HG03097 (cell line): ENCODE results near the gene RAPGEF1.

Source experiments
- ATAC-seq: cut with Tn5 transposase; IDR thresholded peaks from one replicate; pipeline ENCODE4 v1.9.1; 2021; ENCODE audit not compliant: unreplicated experiment, low FRiP score

RAPGEF1 gene

DNA sequence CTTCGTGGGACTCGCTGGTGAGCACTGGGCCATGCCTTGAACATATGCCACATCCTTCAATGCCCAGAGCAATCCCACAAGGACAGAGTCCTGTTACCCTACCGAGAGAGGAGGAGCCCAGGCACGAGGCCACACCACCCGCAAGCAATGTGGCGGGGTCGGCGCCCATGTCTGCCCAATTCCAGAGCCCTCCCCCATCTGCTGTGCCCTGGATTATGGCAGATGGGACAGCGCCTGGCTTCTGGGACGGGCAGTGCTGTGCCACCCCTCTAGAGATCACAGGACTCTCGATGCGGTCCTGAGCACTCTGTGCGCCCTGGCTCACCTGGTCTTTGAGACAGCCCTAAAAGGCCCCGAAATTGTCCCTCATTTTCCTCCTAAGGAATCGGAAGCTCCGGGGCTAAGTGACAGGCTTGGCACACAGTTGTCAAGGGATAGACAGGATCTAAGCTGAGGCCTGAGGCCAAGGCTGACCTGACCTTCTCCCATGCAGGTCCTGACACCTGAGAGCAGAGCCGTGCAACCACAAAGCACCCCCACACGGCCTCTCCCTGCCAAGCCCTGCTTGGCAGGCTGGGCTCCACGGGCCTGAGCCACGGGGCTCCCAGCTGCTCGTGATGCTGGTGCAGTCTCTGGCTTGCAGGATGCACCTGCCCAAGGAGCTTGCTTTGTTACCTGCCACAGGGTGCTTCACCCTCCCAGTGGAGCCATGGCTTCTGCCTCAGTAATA lies 145.8 kb downstream of the RAPGEF1 start:
- ATAC-seq, result no peak

DNA sequence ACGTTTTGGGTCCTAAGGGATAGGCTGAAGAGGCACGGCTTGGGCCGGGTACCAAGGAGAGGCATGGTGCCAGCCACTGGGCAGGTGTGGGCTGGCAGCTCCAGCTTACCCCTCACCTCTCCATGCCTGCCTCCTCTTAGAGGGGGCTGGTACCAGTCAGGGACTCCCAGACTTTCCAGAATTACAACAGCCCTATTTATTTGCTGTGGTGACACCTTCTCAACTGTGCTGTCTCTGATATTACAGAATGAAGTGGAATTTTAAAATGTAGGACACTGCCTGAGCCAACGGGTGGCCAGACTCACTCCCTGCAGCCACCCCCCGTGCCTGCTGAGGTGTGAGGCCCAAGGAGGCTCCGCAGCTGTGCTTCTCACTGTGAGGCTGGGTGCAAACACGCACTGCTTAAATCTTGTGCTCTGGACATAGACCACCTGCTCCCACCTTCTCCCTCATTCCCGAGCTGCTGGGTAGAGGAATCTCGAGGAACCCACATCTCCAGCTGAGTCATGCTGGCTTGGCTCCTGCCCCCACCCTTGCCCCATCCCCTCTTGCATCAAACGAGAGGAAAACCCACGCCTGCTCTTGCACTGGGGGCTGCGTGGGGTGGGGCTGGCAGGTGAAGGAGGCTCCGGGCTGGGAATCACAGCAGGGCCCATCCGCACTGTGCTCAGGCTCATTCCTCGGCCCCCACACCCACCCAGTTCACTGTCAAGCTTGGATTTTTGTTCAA lies 146.6 kb downstream of the RAPGEF1 start:
- no peak for ATAC-seq

DNA sequence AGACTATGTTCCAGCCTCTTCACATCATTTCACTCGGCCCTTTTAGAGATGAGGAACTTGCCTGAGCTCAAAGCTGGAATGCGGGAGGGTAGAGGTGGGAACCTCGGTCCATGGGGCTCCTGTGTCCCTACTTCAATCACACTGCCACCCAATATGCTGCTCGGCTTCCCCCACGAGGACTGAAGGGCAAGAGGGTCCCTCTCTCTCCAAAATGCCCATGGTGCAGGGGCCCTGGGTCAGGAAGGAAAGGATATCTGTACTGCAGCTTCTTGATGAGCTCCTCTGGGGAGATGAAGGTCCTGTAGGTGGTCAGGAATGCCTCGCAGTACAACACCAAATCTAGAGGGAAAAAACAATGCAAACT lies 148.0 kb downstream of the RAPGEF1 start:
- no peak for ATAC-seq

DNA sequence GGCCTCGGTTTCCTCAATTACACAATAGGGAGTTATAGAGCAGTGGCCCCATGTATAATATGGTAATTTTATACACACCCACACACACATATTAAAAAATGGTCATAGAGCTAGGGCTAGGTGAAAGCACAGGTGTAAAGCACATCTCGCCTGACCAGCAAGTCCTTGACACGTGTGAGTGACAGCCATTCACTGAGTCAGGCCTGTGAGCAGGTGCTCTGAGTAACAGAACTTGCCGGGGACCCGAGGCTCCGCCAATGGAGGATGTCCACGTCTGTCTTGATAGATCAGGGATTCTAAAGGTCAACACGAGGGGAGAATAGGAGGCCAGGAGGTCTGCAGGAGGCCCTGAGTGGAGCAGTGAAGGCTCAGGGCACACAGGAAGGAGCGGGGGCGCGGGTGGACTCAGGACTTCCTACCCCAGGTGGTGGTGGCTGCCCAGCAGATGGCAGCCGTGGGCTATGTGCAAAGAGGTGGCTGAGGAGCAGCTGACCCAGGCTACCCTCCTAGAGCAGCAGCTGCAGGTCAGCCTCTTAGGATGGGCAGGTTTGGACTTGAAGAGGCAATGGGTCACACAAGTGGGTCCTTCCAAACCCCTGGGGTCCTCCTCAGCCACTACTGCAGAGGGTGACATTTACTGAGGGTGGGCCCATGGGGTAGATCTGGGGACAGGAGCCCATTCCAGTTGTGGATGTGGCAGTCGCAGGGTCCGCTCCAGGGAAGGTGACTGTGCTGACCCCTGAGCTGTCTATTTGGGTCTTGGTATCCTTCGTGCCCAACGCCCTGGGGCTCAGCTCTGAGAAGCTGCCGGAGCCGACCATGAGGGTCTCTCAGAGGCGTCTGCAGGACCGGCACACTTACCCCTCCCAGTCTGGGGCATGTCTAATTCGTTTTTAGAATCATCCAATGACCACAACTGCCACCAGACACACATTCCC lies 148.7 kb downstream of the RAPGEF1 start:
- no peak for ATAC-seq

DNA sequence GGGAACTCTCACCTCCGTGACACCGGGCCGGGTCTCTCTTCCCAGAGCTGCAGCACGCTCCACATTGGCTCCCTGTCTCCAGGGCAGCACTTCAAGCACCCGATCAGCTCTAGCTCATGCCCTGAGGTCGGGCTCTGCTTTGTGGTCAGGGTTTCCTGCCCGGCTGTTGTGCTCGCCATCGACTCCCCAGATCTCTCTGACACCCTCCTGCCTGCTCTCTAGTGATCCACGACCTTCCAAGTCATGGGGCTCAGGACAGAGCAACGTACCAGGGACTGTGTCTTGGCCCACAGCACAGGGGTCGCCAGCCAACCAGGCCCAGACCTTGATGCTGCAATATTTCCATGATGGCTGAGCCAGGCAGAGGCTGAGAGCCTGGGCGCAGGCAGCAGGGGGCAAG lies 149.4 kb downstream of the RAPGEF1 start:
- no peak for ATAC-seq

DNA sequence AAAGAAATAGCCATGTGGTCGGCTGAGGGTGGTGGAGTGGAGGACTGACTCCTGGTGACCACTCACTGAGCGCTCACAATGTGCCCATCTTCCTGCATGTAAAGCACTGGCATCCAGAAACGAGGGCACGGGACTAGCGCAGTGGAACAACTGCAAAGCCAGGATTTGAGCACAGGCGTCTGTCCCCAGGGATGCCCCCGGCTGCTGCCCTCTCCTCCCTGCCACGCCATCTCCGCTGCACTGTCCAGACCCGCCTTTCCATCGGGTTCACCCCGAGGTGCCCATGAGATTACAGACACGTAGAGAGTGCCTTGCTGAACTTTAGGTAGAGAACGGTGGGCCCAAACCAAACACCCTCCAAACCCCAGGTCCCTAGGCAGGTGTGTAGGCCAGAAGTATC lies 149.9 kb downstream of the RAPGEF1 start:
- ATAC-seq, result no peak

DNA sequence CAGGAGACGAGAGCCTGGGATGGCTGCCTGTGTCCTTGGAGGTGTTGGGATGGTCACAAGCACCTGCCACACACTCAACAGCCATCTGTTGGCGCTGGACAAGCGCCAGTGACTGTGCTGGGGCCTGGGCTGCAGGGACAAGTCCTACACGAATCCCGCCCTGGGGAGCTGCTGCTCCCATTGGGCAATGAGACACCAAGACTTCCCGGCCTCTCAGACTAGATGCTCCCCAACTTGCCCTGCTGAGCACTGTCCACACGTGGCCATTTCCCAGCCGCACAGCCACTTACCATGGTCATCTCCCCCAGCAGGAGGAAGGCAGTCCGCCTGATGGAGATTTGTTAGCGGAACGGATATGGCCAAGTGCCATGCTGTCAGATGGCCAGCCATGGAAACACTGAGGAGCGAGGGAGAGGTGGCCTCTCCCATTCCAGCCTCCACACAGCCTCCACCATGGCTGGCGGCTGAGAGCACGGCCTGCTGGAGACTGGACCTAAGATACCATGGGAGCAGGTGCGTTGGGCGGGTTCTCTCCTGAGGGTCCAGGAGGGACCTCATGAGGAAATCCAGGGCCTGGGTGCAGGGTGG lies 150.7 kb downstream of the RAPGEF1 start:
- ATAC-seq, result no peak

DNA sequence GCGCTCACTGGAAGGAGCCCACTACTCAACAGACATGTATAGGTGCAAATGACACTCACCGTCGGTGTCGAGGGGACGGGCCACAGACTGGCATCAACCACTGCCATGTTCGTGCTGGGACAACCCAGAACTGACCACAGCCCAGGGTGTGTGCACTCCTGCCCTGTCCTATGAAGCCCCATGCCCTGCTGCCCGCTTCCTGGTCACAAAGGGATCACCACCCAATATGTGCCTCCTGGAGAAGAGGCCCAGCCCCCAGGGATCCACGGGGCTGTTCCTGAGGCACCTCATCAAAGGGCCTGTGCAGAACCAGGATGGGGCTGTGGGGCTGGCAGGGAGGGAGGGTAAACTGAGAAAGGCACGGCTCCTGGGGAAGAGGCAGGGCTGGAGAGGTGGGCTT lies 151.5 kb downstream of the RAPGEF1 start:
- no peak for ATAC-seq

DNA sequence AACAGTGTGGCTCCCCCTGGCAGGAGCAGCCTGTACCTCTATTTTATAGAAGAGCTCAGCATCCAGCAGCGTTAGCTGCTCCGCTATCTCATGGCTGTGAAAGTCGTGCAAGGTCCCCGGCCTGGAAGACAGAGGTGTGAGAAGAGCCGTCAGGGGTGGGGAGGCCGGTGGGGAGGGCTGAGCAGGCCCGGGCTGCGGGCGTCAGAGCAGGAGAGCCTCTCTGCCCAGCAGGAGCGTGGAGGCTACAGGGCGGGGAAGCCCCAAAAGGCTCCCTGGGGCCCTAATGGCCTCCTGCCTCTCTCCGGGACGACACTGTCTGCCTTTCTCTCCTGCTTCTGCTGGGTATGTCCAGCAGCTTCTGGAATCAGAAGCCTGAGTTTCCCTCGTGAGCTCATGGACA lies 152.0 kb downstream of the RAPGEF1 start:
- no peak for ATAC-seq

DNA sequence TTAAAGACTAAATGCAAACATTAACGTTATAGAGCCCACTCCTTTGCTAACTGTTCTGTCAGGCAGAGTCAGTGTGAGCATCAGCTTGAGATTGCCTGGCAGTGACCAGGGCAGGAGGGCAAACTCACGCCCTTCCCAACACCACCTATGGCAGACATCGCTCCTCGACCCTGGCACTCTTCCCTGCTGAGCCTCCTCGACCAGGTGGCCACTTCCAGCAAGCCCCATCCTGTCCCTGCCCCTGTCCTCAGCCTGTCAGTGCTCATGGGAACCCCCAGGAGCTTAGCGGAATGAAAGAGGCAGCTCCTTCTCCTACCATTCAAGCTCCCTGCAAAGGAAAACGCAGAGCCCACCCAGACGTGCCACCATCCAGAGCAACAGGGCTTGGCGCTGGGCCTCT lies 152.5 kb downstream of the RAPGEF1 start:
- no peak for ATAC-seq

DNA sequence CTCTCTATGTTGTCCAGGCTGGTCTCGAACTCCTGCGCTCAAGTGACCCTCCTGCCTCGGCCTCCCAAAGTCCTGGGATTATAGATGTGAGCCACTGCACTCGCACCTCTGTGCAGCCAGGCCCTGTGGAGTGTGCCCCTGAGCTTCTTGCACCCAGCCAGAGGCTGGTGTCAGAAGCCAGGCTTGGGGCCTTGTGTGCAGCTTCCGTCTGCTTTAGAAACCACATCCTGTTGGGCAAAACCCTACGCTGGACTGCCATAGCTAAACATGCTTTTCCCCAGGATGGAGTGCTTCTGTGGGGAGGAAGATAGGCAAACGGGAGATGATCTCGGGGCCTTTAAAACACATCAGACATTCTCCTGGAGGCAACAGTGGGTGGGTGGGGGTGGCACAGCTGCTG lies 154.5 kb downstream of the RAPGEF1 start:
- no peak for ATAC-seq

DNA sequence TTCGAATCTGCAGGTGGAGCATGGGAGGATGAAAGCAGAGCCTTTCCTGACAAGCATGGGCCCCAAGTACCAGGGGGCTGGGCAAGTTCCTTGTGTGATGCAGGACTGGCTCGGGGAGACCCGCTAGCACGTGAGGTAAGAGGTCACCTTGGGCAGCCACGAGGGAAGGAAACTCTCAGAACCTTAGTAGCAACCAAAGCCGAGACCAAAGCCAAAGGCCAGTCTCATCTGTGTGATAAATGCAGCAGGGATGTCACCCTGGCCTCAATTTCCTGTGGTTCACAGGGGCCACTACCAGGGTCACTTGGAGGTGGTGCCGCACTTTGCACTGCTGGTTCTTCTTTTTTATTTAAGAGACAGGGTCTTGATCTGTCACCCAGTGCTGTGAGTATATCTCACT lies 155.0 kb downstream of the RAPGEF1 start:
- no peak for ATAC-seq

DNA sequence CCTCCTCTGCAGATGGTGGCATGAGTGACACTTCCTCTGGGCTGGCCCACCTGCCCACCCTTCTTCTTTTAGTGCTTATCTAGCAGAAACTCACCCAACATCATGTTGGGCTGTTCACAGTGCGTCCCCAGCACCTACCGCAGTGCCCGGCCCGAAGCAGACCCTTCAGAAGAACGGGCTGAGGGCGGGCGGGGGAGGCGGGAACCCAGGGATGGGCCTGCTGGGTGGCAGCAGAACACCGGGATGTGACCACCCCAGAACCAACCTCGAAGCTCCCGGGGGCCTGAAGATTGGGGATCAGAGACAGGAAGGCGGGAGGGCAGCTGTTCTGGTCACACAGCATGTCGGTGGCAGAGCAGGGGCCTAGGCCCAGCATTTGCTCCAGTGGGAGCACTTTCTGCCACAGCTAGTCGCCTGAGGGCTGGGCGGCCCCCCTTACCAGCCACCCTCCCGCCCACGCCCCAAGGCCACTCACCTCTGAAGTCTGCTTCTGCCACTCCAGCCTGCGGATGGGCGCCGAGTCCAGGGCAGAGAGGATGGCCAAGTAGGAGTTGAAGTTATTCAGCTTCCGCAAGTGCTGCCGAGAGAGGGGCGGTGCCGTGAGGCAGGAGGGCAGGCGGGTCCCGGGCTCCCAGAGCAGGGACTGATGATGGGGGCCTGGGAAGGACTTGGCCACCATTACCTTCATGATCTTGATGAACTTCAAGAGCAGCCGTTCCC lies 155.9 kb downstream of the RAPGEF1 start:
- ATAC-seq, result no peak

DNA sequence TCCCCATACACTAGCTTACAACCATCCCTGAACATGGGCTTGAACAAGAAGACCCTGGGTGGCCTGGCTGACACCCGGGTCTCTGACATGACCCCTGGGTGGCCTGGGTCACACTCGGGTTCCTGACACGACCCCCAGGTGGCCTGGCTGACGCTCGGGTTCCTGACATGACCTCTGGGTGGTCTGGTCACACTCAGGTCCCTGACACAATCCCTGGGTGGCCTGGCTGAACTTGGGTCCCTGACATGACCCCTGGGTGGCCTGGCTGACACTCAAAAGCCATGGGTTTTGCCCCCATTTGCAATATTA lies 156.6 kb downstream of the RAPGEF1 start:
- no peak for ATAC-seq

DNA sequence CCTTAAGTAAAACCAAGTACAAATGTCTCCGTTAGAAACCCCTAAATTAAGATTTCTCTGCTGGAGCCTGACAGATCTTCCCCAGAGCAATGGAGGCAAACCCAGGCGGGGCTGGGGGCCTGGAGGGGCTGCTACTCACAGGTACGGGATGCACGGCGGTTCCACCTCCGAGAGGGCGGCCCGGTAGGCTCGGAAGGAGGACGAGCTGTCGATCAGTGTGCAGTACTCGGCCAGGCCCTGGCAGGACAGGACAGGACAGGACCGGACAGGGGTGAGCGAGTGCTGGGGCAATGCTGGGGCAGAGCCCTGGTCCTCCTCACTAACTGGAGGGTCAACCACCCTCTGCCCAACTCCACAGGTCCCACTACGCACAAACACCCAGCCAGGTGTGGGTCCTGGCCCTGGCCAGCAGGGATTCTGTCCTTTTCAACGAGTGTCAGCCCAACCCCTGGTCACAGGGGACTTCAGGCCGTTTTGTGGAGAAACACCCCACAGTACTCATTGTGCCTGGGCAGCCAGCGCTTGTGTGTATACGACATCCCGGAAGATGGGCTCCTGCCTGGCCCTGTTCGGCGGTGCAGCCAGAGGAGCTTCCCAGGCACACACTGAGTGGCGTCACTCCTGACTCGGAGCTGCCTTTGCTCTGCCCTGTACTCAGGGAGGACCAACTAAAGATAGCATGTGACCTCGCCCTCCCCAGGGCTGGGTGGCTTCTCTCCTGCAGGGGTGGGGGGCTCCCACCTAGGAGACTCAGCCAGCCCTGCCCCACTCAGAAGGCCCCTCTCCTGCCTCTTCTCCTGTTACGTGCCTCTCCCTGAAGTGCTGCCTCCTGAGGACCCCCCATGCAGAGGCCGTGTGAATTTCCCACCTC lies 157.2 kb downstream of the RAPGEF1 start:
- no peak for ATAC-seq

DNA sequence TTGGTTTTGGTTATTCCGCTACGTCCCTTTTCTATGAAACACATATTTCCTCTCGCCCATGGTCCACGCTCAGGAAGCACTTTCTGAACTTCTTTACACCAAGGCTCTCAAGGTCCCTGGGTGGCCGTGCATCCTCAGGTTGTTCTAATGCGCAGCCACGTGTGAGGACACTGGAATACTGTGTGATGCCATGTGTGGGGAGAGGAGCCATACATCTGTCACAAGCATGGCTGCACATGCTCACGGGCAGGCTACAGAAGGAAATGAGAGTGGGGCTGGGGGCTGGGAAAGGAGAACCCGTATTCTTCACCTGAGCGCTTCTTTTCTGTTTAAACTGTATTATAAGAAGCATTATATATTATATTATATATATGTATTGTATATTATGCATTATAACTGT lies 157.8 kb downstream of the RAPGEF1 start:
- no peak for ATAC-seq

DNA sequence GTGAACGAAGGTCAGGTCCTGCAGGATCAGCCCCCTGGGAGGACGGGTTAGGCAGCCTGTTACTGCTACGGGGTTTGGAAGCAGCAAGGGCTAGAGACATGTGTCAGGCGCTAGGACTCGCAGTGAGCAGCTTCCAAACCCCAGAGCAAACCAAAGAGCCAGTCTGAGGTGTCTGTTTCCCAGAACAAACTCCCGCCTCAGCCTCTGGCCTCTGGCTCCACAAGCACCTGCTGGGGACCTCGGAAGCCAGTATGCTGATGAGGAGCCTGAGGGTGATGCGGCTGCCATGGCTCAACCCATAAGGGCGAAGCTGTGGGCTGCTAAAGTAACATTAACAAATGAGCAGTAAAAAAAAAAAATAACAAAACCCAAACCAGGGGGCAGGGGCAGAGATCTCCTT lies 159.5 kb downstream of the RAPGEF1 start:
- ATAC-seq, result no peak

DNA sequence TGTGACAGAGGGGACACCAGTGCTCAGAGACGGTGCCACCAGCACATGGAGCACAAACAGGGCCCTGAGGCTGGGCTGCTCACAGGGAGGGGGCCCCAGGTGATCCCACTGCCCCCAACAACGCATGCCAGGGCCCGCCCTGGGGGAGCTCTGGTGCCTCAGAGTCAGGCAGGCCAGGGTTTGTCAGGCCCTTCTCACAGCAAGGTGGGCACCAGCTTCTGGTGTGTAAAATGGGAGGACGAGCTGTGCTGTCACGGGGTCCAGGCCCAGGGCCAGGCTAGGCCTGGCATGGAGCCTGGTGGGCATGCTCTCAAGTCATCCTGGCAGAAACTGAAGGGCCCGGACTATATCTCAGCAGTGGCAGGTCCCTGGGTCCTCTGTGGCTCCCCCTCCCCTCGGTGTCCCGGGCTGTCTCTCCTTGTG lies 160.1 kb downstream of the RAPGEF1 start:
- ATAC-seq, result no peak

DNA sequence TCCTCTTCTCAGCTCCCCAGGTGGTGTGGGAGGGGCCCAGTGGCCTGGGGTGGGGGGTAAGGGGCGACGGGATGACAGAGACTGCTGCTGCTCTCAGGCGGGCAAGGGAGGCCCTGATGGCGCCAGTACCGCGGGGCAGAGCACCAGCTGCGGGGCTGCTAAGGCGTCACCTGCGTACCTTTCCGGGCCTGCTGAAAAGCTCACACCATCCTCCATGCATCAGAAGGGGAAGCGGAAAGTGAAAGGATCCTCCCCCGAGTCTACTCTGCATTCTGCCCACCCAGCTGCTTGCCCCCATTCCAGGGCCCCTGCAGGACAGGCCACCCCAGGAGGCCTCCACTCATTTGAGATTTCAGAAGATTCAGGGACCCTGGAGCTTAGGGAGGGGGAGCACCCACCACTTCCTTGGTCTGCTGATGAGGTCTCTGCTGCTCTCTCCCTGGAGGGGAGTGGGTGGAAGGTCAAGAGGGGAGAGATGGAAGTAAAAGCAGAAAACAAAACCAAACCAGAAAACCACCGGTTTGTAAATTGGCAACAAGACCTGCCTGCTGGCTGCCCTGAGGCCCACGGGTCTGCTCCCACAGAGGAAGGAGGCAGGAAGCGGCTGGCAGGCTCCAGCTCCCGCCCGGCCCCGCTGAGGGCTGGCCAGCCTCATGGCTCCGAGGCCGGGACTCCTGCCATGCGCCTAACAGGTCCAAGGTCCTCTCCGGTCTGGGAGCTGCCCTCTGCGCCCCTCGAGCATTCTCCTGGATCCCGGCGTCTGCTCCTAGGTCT lies 161.0 kb downstream of the RAPGEF1 start:
- no peak for ATAC-seq
